ENCODE results near the gene ACER3. TPM values are rescaled to one million over a fixed set of nuclear protein-coding genes. Genes with fewer than 3 reads are reported as not detected.
"Not testable (repeated sequence)": the region's sequence is repeated elsewhere in the genome, so short reads cannot be mapped to it uniquely, and the experiment has no call there.

The ACER3 gene
- polyA plus RNA-seq, 3 donors = 12.7 to 18.3 (median 14.7) TPM

- DNase-seq = no peak
Observed at GRCh38 chr11:77056814-77057402, 196.2 kb downstream of the ACER3 start.

GRCh38 chr11:77057938-77058474, 197.3 kb downstream of the ACER3 start:
- DNase-seq = no peak

- no peak for DNase-seq
Observed at GRCh38 chr11:77058900-77059299, 198.2 kb downstream of the ACER3 start.

- DNase-seq = no peak
Observed at GRCh38 chr11:77059806-77060205, 199.1 kb downstream of the ACER3 start.

GRCh38 chr11:77060234-77060633, 199.5 kb downstream of the ACER3 start:
- DNase-seq = no peak

GRCh38 chr11:77061258-77061657, 200.5 kb downstream of the ACER3 start:
- DNase-seq = not testable (repeated sequence)

GRCh38 chr11:77062924-77063323, 202.2 kb downstream of the ACER3 start:
- DNase-seq = no peak

GRCh38 chr11:77063407-77063806, 202.7 kb downstream of the ACER3 start:
- DNase-seq = no peak

GRCh38 chr11:77063861-77064260, 203.1 kb downstream of the ACER3 start:
- no peak for DNase-seq

GRCh38 chr11:77064648-77065217, 204.0 kb downstream of the ACER3 start:
- no peak for DNase-seq

GRCh38 chr11:77065878-77066228, 205.1 kb downstream of the ACER3 start:
- peak; percentile 48 for DNase-seq

- DNase-seq = peak; percentile 95
Observed at GRCh38 chr11:77066229-77067042, 205.7 kb downstream of the ACER3 start, which contains the start of gene CAPN5. CAPN5 (plus strand) TSS chr11:77066971; CDS start chr11:77084887, 17,916 bp downstream.

GRCh38 chr11:77067861-77068443, 207.2 kb downstream of the ACER3 start:
- no peak for DNase-seq

- no peak for DNase-seq
Observed at GRCh38 chr11:77068457-77069335, 208.0 kb downstream of the ACER3 start.

GRCh38 chr11:77069336-77069968, 208.7 kb downstream of the ACER3 start:
- no peak for DNase-seq

GRCh38 chr11:77069969-77070582, 209.4 kb downstream of the ACER3 start:
- DNase-seq = no peak

GRCh38 chr11:77071077-77071476, 210.4 kb downstream of the ACER3 start:
- DNase-seq = no peak

GRCh38 chr11:77071671-77072605, 211.2 kb downstream of the ACER3 start:
- no peak for DNase-seq

GRCh38 chr11:77072851-77073327, 212.2 kb downstream of the ACER3 start:
- no peak for DNase-seq

Measured in renal pelvis (tissue), 4 donors.